ENCODE measurements around the gene ADGRB3.

DNA sequence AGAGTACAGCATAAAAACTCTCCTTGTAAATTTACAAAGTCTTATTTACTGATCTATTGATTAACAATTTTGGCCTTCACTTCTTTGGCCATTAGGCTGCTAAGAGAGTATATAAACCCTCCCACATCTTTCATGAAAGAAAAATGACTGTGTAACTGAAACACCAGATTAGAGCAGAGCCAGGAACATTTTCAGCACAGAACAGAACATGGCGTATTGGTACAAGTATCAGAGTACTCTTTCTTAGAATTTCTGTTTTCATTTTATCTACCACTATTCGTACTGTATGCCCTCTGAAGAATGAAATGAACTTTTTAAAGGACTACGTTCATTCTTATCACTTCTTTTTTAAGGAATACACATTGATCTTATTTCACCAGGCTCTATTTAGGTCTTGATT, 550.2 kb downstream of the ADGRB3 start:
- TF ChIP-seq POLR2A (IDR thresholded peaks at IDR 0.05) = no peak
- TF ChIP-seq, protein P1, sequence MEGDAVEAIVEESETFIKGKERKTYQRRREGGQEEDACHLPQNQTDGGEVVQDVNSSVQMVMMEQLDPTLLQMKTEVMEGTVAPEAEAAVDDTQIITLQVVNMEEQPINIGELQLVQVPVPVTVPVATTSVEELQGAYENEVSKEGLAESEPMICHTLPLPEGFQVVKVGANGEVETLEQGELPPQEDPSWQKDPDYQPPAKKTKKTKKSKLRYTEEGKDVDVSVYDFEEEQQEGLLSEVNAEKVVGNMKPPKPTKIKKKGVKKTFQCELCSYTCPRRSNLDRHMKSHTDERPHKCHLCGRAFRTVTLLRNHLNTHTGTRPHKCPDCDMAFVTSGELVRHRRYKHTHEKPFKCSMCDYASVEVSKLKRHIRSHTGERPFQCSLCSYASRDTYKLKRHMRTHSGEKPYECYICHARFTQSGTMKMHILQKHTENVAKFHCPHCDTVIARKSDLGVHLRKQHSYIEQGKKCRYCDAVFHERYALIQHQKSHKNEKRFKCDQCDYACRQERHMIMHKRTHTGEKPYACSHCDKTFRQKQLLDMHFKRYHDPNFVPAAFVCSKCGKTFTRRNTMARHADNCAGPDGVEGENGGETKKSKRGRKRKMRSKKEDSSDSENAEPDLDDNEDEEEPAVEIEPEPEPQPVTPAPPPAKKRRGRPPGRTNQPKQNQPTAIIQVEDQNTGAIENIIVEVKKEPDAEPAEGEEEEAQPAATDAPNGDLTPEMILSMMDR (IDR thresholded peaks at IDR 0.05) = no peak

Measured in lower leg skin (tissue), 3 donors.